ENCODE data around the gene PRKCE.

The PRKCE gene

GRCh38 chr2:45754131-45755010, 102.9 kb downstream of the PRKCE start:
- Histone ChIP-seq H3K9me3 (ENCODE audit: control insufficient read depth in 2 of 2, low read length in 2 of 2) (no peaks in the 10 kb centered on the region), H3K9ac (ENCODE audit: low read length in 2 of 2) (peak overlapping the region in 1 of 2 donors; percentile 36), H3K4me3 (ENCODE audit: low read length in 2 of 2) (peak overlapping the region in 1 of 2 donors; percentile 29), H3K27me3 (ENCODE audit: control insufficient read depth in 1 of 2, insufficient read depth in 2 of 2, low read length in 2 of 2) (no peaks in the 10 kb centered on the region), H3K36me3 (ENCODE audit: control insufficient read depth in 2 of 2, insufficient read depth in 2 of 2, low read length in 2 of 2) (no peaks in the 10 kb centered on the region), H3K27ac (ENCODE audit: low read length) (no peak overlapping the region), H3K4me1 (ENCODE audit: control insufficient read depth, insufficient read depth, low read length) (peaks cover 17% of the 10 kb centered on the region)

GRCh38 chr2:45755585-45756335, 104.3 kb downstream of the PRKCE start:
- Histone ChIP-seq H3K27me3 (ENCODE audit: control insufficient read depth in 1 of 2, insufficient read depth in 2 of 2, low read length in 2 of 2) (no peaks in the 10 kb centered on the region), H3K27ac (ENCODE audit: low read length) (no peak overlapping the region), H3K4me1 (ENCODE audit: control insufficient read depth, insufficient read depth, low read length) (peaks cover 28% of the 10 kb centered on the region), H3K9me3 (ENCODE audit: control insufficient read depth in 2 of 2, low read length in 2 of 2) (no peaks in the 10 kb centered on the region), H3K4me3 (ENCODE audit: low read length in 2 of 2) (no peak overlapping the region), H3K36me3 (ENCODE audit: control insufficient read depth in 2 of 2, insufficient read depth in 2 of 2, low read length in 2 of 2) (no peaks in the 10 kb centered on the region), H3K9ac (ENCODE audit: low read length in 2 of 2) (no peak overlapping the region)

- no peak overlapping the region for H3K27ac ChIP-seq (ENCODE audit: low read length)
- peaks cover 28% of the 10 kb centered on the region for H3K4me1 ChIP-seq (ENCODE audit: control insufficient read depth, insufficient read depth, low read length)
- no peak overlapping the region for H3K4me3 ChIP-seq (ENCODE audit: low read length in 2 of 2)
- no peaks in the 10 kb centered on the region for H3K9me3 ChIP-seq (ENCODE audit: control insufficient read depth in 2 of 2, low read length in 2 of 2)
- H3K9ac ChIP-seq (ENCODE audit: low read length in 2 of 2), result no peak overlapping the region
- no peaks in the 10 kb centered on the region for H3K36me3 ChIP-seq (ENCODE audit: control insufficient read depth in 2 of 2, insufficient read depth in 2 of 2, low read length in 2 of 2)
- no peaks in the 10 kb centered on the region for H3K27me3 ChIP-seq (ENCODE audit: control insufficient read depth in 1 of 2, insufficient read depth in 2 of 2, low read length in 2 of 2)
Observed at GRCh38 chr2:45758018-45758417, 106.5 kb downstream of the PRKCE start.

GRCh38 chr2:45759310-45759851, 107.9 kb downstream of the PRKCE start:
- no peaks in the 10 kb centered on the region for H3K9me3 ChIP-seq (ENCODE audit: control insufficient read depth in 2 of 2, low read length in 2 of 2)
- H3K9ac ChIP-seq (ENCODE audit: low read length in 2 of 2), result peak overlapping the region in 1 of 2 donors; percentile 21
- H3K27me3 ChIP-seq (ENCODE audit: control insufficient read depth in 1 of 2, insufficient read depth in 2 of 2, low read length in 2 of 2), result no peaks in the 10 kb centered on the region
- H3K4me3 ChIP-seq (ENCODE audit: low read length in 2 of 2), result peak overlapping the region; percentile 26 to 58
- no peaks in the 10 kb centered on the region for H3K36me3 ChIP-seq (ENCODE audit: control insufficient read depth in 2 of 2, insufficient read depth in 2 of 2, low read length in 2 of 2)
- peak overlapping the region; percentile 11 for H3K27ac ChIP-seq (ENCODE audit: low read length)
- H3K4me1 ChIP-seq (ENCODE audit: control insufficient read depth, insufficient read depth, low read length), result peaks cover 23% of the 10 kb centered on the region

- no peak overlapping the region for H3K9ac ChIP-seq (ENCODE audit: low read length in 2 of 2)
- no peaks in the 10 kb centered on the region for H3K9me3 ChIP-seq (ENCODE audit: control insufficient read depth in 2 of 2, low read length in 2 of 2)
- H3K27me3 ChIP-seq (ENCODE audit: control insufficient read depth in 1 of 2, insufficient read depth in 2 of 2, low read length in 2 of 2), result no peaks in the 10 kb centered on the region
- H3K4me1 ChIP-seq (ENCODE audit: control insufficient read depth, insufficient read depth, low read length), result peaks cover 29% of the 10 kb centered on the region
- no peak overlapping the region for H3K4me3 ChIP-seq (ENCODE audit: low read length in 2 of 2)
- H3K36me3 ChIP-seq (ENCODE audit: control insufficient read depth in 2 of 2, insufficient read depth in 2 of 2, low read length in 2 of 2), result no peaks in the 10 kb centered on the region
- H3K27ac ChIP-seq (ENCODE audit: low read length), result no peak overlapping the region
Observed at GRCh38 chr2:45761635-45762034, 110.2 kb downstream of the PRKCE start.

- peaks cover 29% of the 10 kb centered on the region for H3K4me1 ChIP-seq (ENCODE audit: control insufficient read depth, insufficient read depth, low read length)
- no peaks in the 10 kb centered on the region for H3K27me3 ChIP-seq (ENCODE audit: control insufficient read depth in 1 of 2, insufficient read depth in 2 of 2, low read length in 2 of 2)
- H3K36me3 ChIP-seq (ENCODE audit: control insufficient read depth in 2 of 2, insufficient read depth in 2 of 2, low read length in 2 of 2), result no peaks in the 10 kb centered on the region
- H3K9ac ChIP-seq (ENCODE audit: low read length in 2 of 2), result no peak overlapping the region
- H3K9me3 ChIP-seq (ENCODE audit: control insufficient read depth in 2 of 2, low read length in 2 of 2), result no peaks in the 10 kb centered on the region
- H3K4me3 ChIP-seq (ENCODE audit: low read length in 2 of 2), result no peak overlapping the region
- no peak overlapping the region for H3K27ac ChIP-seq (ENCODE audit: low read length)
Observed at GRCh38 chr2:45763255-45763654, 111.8 kb downstream of the PRKCE start.

GRCh38 chr2:45763797-45764196, 112.3 kb downstream of the PRKCE start:
- peaks cover 29% of the 10 kb centered on the region for H3K4me1 ChIP-seq (ENCODE audit: control insufficient read depth, insufficient read depth, low read length)
- no peak overlapping the region for H3K9ac ChIP-seq (ENCODE audit: low read length in 2 of 2)
- H3K36me3 ChIP-seq (ENCODE audit: control insufficient read depth in 2 of 2, insufficient read depth in 2 of 2, low read length in 2 of 2), result no peaks in the 10 kb centered on the region

GRCh38 chr2:45765007-45765727, 113.7 kb downstream of the PRKCE start:
- no peaks in the 10 kb centered on the region for H3K9me3 ChIP-seq (ENCODE audit: control insufficient read depth in 2 of 2, low read length in 2 of 2)
- H3K9ac ChIP-seq (ENCODE audit: low read length in 2 of 2), result no peak overlapping the region
- H3K4me3 ChIP-seq (ENCODE audit: low read length in 2 of 2), result peak overlapping the region in 1 of 2 donors; percentile 8
- H3K27me3 ChIP-seq (ENCODE audit: control insufficient read depth in 1 of 2, insufficient read depth in 2 of 2, low read length in 2 of 2), result no peaks in the 10 kb centered on the region
- H3K36me3 ChIP-seq (ENCODE audit: control insufficient read depth in 2 of 2, insufficient read depth in 2 of 2, low read length in 2 of 2), result no peaks in the 10 kb centered on the region
- no peak overlapping the region for H3K27ac ChIP-seq (ENCODE audit: low read length)
- H3K4me1 ChIP-seq (ENCODE audit: control insufficient read depth, insufficient read depth, low read length), result peaks cover 18% of the 10 kb centered on the region

More at GRCh38 chr2:45763797-45764196, 112.3 kb downstream of the PRKCE start:
- Histone ChIP-seq H3K27ac (ENCODE audit: low read length) (no peak overlapping the region), H3K4me3 (ENCODE audit: low read length in 2 of 2) (no peak overlapping the region), H3K9me3 (ENCODE audit: control insufficient read depth in 2 of 2, low read length in 2 of 2) (no peaks in the 10 kb centered on the region), H3K27me3 (ENCODE audit: control insufficient read depth in 1 of 2, insufficient read depth in 2 of 2, low read length in 2 of 2) (no peaks in the 10 kb centered on the region)

- no peaks in the 10 kb centered on the region for H3K36me3 ChIP-seq (ENCODE audit: control insufficient read depth in 2 of 2, insufficient read depth in 2 of 2, low read length in 2 of 2)
- H3K27me3 ChIP-seq (ENCODE audit: control insufficient read depth in 1 of 2, insufficient read depth in 2 of 2, low read length in 2 of 2), result no peaks in the 10 kb centered on the region
- peak overlapping the region in 1 of 2 donors; percentile 8 for H3K4me3 ChIP-seq (ENCODE audit: low read length in 2 of 2)
- H3K4me1 ChIP-seq (ENCODE audit: control insufficient read depth, insufficient read depth, low read length), result peaks cover 16% of the 10 kb centered on the region
- H3K27ac ChIP-seq (ENCODE audit: low read length), result peak overlapping the region; percentile 49
- H3K9ac ChIP-seq (ENCODE audit: low read length in 2 of 2), result no peak overlapping the region
- H3K9me3 ChIP-seq (ENCODE audit: control insufficient read depth in 2 of 2, low read length in 2 of 2), result no peaks in the 10 kb centered on the region
Observed at GRCh38 chr2:45765728-45766254, 114.3 kb downstream of the PRKCE start.

- Histone ChIP-seq H3K4me1 (ENCODE audit: control insufficient read depth, insufficient read depth, low read length) (peaks cover 26% of the 10 kb centered on the region), H3K9ac (ENCODE audit: low read length in 2 of 2) (no peak overlapping the region), H3K36me3 (ENCODE audit: control insufficient read depth in 2 of 2, insufficient read depth in 2 of 2, low read length in 2 of 2) (no peaks in the 10 kb centered on the region), H3K4me3 (ENCODE audit: low read length in 2 of 2) (no peak overlapping the region), H3K9me3 (ENCODE audit: control insufficient read depth in 2 of 2, low read length in 2 of 2) (no peaks in the 10 kb centered on the region), H3K27ac (ENCODE audit: low read length) (no peak overlapping the region), H3K27me3 (ENCODE audit: control insufficient read depth in 1 of 2, insufficient read depth in 2 of 2, low read length in 2 of 2) (no peaks in the 10 kb centered on the region)
Observed at GRCh38 chr2:45768208-45768607, 116.7 kb downstream of the PRKCE start.
